GM10248 (cell line): ENCODE measurements around the gene FBXL3.
"Not testable (repeated sequence)": the region's sequence is repeated elsewhere in the genome, so short reads cannot be mapped to it uniquely, and the experiment has no call there.

Experiments used
- CTCF ChIA-PET: fragments of 300-600 bp; sonication (Branson Sonifier 250); formaldehyde crosslinking; extraction: SDS; loops from one replicate; lab custom pipeline; 2021; ENCODE audit warnings: antibody characterized with exemption; lab: Yijun Ruan, JAX
- POLR2A ChIA-PET: fragments of 350-650 bp; sonication (Branson Sonifier 250); formaldehyde crosslinking; extraction: SDS; loops from one replicate; lab custom pipeline; 2020; ENCODE audit warnings: antibody characterized with exemption; lab: Yijun Ruan, JAX
- DNase-seq: peaks from one replicate; pipeline ENCODE4 v3.0.0; 2012; ENCODE audit errors: extremely low spot score
- CTCF ChIP-seq: IDR thresholded peaks from 2 replicates; pipeline ENCODE4 v1.5.1; 2012; ENCODE audit warnings: mild to moderate bottlenecking, low read depth; ENCODE audit errors: extremely low read depth, missing control alignments, control extremely low read depth

FBXL3 gene

GRCh38 chr13:77016888-77017623 lies 9.9 kb downstream of the FBXL3 start:
- CTCF ChIA-PET: interaction anchor here (0.9 to 2.6 kb wide), 5 partner anchors 9 to 21 kb away, joined by 3 to 13 read pairs (median 5); partner anchors contain the start of gene FBXL3
- DNase-seq: no peak
- POLR2A ChIA-PET: interaction anchor here (0.7 to 0.9 kb wide), 2 partner anchors 8 to 9 kb away, joined by 3 read pairs; no protein-coding TSS in a partner anchor
- TF ChIP-seq CTCF: no peak

- TF ChIP-seq CTCF: no peak
- CTCF ChIA-PET: interaction anchor here (1.1 to 2.6 kb wide), 3 partner anchors 10 to 21 kb away, joined by 3 to 13 read pairs (median 9); partner anchors contain the start of gene FBXL3
- POLR2A ChIA-PET: interaction anchor here (0.7 to 0.9 kb wide), 2 partner anchors 9 to 10 kb away, joined by 3 read pairs; no protein-coding TSS in a partner anchor
- no peak for DNase-seq
Measured at GRCh38 chr13:77016251-77016812, 10.6 kb downstream of the FBXL3 start.

- ChIA-PET CTCF (interaction anchor here (1.1 to 3.1 kb wide), 5 partner anchors 10 to 27 kb away, joined by 3 to 39 read pairs (median 4); no protein-coding TSS in a partner anchor), POLR2A (no interaction called here)
- no peak for DNase-seq
- TF ChIP-seq CTCF: no peak
Measured at GRCh38 chr13:77014906-77015685, 11.9 kb downstream of the FBXL3 start.

GRCh38 chr13:77013853-77014542 lies 13.0 kb downstream of the FBXL3 start:
- TF ChIP-seq CTCF: no peak
- CTCF ChIA-PET: interaction anchor here (1.1 to 3.1 kb wide), 6 partner anchors 10 to 29 kb away, joined by 3 to 39 read pairs (median 4); no protein-coding TSS in a partner anchor
- DNase-seq: no peak
- POLR2A ChIA-PET: no interaction called here

- CTCF ChIA-PET: interaction anchor here (1.7 kb wide), 2 partner anchors 8 to 12 kb away, joined by 3 to 8 read pairs; no protein-coding TSS in a partner anchor
- POLR2A ChIA-PET: interaction anchor here (0.6 kb wide), 1 partner anchor 18 kb away, joined by 5 read pairs; no protein-coding TSS in a partner anchor
- DNase-seq: not testable (repeated sequence)
Measured at GRCh38 chr13:77009719-77010118, 17.2 kb downstream of the FBXL3 start.

GRCh38 chr13:77009011-77009410 lies 17.9 kb downstream of the FBXL3 start:
- ChIA-PET CTCF (interaction anchor here (1.7 kb wide), 1 partner anchor 11 kb away, joined by 3 read pairs; no protein-coding TSS in a partner anchor), POLR2A (no interaction called here)
- no peak for TF ChIP-seq CTCF
- DNase-seq: no peak

GRCh38 chr13:77008337-77008736 lies 18.6 kb downstream of the FBXL3 start:
- POLR2A ChIA-PET, DNase-seq: not testable (repeated sequence)
- CTCF ChIA-PET: interaction anchor here (1.7 kb wide), 1 partner anchor 10 kb away, joined by 3 read pairs; no protein-coding TSS in a partner anchor
